Hippocampal formation (tissue), 2 donors: ENCODE measurements around the gene TNFRSF17.
"Not testable (repeated sequence)": the region's sequence is repeated elsewhere in the genome, so short reads cannot be mapped to it uniquely, and the experiment has no call there.

Experiments
- DNase-seq, 2 donors: peaks; one replicate each; lab custom pipeline; 2025; lab: John Stamatoyannopoulos, UW

Gene TNFRSF17

DNA sequence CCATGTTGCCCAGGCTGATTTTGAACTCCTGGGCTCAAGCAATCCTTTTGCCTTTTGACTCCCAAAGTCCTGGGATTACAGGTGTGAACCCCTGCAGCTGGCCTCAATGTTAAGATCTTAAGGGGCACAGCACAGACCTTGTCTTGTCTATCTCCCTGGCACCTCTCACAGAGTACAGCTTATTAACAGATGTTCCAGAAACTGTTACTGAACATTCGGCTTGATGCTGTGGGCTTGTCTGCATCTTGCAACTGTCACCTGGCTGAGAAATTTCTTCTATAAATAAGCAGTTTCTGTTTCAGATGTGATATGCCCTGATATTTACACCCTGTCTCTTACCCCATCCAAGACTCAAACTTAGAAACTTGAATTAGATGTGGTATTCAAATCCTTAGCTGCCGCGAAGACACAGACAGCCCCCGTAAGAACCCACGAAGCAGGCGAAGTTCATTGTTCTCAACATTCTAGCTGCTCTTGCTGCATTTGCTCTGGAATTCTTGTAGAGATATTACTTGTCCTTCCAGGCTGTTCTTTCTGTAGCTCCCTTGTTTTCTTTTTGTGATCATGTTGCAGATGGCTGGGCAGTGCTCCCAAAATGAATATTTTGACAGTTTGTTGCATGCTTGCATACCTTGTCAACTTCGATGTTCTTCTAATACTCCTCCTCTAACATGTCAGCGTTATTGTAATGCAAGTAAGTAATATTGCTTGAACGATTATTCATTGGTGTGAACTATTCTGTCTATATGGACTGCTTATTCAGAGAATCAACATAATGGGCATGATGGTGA is at the start of gene TNFRSF17:
TSS of gene TNFRSF17 (plus strand) at position 450 of the 791 bp plus-strand sequence. CDS start at position 565, 115 bp downstream.
- no peak for DNase-seq

DNA sequence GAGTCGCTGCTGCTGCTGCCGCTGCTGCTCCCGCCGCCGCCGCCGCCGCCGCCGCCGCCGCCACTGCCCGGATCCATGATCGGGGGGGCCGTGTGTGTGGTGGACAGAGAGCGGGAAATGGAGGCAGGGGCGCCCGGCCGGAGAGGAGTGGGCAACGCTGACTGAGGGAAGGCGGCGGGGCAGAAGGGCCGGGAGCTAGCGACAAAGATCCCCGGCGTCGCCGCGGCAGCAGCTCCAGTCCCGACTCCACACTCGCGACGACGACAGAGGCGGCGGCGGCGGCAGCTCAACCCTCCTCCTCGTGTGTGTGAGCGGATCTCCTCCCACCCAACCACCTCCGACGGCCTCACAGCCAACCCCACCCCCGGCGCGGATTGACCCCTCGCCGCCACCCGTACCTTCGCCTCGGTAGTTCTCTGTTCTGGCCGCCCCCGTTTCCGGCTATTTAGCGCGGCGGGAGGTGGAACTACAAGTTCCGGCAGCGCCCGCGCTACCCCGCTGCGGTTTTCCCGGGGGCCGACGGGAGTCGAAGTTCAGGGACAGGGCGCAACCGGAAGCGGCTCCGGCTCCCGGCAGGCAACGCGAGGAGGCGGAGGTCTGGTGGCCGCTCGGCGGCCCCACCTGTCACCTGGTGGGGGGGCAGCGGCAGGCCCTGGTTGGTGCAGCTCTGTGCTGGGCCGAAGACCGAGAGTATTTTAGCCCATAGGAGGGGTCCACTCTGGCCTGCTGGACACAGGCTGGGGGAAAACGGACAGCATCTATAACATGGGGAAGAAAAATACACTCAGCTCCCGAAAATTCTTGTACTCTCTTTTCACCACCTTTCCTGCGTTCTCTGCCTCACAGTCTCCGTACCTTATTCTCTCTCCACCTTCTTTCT is 49.1 kb upstream of the TNFRSF17 start, which contains the start of gene GSPT1:
TSS of gene GSPT1 (minus strand) at position 313 of the 880 bp plus-strand sequence. CDS start at position 77, 236 bp downstream.
- DNase-seq: peak; percentile 95 to 97

DNA sequence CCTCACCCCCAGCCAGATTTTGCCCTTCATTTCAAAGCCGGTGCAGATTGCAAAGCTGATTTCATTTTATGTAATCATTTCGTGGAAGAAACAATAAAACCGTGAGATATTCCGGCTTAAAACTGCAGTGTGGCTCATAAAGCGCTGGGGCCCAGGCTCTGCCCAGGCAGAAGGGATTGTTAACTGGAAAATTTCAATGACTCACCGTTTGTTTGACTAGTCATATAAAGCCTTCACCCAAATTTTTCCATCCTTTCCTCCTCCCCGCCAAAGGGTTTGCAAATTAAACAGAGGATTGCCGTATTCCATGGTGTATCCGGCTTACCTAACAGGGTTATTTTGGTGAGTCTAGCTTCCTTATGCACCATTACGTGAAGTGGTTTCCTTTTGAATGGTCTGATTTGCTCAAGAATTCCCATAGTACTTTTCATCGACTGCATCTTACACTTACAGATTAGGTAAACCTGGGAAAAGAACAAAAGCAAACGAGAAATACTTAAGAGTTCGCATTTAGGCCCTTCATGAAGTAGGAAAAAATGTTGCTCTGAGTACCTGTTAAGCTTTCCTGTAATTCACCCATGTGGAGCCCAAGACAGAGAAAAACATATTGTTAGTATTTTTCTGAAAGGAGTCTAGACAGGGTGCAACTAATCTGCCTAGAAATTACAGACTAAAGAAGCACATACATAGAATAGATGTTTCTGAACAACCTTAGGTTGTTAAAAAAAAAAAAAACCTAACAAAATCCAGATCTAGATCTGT is 48.3 kb upstream of the TNFRSF17 start:
- no peak for DNase-seq

DNA sequence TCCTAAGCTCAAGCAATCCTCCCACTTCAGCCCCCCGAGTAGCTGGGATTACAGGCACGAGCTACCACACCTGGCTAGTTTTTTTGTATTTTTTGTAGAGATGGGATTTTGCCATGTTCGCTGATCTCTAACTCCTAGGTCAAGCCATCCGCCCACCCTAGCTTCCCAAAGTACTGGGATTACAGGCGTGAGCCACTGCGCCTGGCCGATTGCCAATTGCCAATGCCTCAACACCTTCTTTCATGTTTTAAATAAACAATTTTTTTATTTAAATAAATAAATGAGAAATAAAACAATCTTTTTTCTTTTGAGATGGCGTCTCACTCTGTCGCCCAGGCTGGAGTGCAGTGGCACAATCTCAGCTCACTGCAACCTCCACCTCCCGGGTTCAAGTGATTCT is 41.0 kb upstream of the TNFRSF17 start:
- DNase-seq: not testable (repeated sequence)

DNA sequence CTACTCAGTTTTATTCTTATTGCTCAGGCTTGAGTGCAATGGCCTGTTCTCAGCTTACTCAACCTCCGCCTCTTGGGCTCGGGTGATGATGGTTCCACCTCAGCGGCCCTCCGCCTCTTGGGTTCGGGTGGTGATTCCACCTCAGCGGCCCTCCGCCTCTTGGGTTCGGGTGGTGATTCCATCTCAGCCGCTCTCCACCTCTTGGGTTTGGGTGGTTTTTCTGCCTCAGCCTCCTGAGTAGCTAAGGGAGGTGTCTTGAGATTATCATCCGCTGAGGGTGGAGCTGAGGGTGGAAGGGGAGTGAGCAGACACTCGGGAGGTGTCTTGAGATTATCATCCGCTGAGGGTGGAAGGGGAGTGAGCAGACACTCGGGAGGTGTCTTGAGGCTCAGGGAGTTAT is 37.7 kb upstream of the TNFRSF17 start:
- DNase-seq: not testable (repeated sequence)

DNA sequence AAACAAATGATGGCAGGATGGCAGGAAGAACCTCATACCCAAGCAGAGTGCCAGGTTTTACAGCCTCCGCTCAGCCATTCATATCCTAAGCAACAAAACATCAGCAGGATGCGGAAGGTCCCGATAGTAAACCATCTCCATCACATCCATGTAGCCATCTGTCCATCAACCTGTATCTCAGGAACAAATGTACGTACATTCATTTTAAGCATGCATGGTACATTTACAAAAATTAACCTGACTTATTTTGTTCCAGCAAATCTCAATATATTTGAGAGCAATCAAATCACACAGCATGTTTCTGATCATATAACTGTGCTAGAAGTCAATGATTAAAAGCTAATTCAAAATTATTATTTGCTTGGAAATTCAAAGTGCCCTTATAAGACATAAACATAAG is 23.1 kb upstream of the TNFRSF17 start, which contains the start of gene NPIPB2:
TSS of gene NPIPB2 (minus strand) at position 101 of the 400 bp plus-strand sequence. CDS start at position 101, 0 bp downstream.
- not testable (repeated sequence) for DNase-seq

DNA sequence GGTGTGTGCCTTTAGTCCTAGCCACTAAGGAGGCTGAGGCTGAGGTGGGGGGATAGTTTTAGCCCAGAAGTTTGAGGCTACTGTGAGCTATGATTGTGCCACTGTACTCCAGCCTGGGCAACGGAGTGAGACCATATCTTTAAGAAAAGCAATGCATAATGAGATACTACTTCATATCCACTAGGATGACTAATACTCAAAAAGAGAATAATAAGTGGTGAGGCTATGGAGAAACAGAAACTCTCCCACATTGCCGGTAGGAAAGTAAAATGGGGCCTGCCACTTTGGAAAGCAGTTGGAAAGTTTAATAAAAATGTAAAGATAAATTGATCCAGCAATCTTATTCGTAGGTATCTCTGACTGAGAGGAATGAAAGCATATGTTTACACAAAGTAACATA is 18.6 kb upstream of the TNFRSF17 start:
- DNase-seq: no peak

DNA sequence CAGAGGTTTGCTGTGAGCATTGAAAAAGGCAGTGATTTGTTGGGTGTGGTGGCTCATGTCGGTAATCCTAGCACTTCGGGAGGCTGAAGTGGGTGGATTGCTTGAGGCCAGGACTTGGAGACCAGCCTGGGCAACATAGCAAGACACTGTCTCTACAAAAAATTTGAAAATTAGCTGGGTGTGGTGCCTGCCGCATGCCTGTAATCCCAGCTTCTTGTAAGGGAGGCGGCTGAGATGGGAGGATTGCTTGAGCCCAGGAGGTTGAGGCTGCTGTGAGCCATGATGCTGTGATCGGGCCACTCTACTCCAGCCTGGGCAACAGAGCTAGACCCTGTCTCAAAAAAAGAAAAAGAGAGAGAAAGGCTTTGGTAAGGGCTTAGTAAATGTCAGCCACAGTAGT is 16.2 kb upstream of the TNFRSF17 start:
- DNase-seq: no peak

DNA sequence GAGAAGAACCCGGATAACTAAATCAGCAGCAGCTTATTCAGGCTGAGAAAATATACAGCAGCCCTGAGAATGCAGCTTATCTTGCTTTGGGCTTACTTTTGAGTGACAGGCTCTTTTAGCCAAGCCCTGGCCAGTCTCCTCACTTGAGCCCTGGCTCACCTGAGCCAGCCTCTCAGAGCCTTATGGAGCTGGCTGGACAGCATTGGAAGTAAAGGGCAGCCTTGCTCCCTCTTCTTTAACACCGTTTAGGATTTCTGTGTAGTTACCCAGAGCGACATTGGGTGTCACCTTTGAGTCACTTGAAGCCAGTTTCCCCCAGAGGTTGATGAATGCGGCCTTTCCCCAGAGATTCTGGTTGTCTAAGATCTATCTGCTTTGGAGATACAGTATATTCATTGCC is 15.5 kb upstream of the TNFRSF17 start:
- DNase-seq: peak; percentile 23 to 71

DNA sequence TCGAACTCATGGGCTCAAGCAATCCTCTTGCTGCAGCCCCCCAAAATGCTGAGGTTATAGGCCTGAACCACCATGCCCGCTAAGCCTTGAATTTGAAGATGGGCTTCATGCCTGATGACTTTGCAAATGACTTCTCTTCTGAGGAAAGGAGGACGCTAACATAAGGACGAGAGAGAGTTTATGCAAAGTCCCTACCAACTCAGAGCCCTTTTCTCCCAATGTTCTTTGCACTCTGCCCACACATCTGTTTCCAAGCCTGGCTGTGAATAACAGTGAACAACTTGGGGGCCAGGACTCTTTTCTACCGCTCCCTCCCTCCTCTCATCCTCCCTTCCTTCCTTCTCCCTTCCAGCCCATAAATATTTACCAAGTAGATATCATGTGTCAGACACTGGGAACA is 14.6 kb upstream of the TNFRSF17 start:
- no peak for DNase-seq

DNA sequence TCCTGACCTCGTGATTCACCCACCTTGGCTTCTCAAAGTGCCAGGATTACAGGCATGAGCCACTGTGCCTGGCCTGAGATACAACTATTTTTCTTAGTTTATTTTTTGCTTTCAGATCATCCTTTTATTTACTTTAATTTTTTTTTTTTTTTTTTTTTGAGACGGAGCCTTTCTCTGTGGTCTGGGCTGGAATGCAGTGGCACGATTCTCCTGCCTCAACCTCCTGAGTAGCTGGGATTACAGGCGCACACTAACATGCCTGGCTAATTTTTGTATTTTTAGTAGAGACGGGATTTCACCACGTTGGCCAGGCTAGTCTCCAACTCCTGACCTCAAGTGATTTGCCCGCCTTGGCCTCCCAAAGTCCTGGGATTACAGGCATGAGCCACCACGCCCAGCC is 11.4 kb upstream of the TNFRSF17 start:
- DNase-seq: not testable (repeated sequence)

DNA sequence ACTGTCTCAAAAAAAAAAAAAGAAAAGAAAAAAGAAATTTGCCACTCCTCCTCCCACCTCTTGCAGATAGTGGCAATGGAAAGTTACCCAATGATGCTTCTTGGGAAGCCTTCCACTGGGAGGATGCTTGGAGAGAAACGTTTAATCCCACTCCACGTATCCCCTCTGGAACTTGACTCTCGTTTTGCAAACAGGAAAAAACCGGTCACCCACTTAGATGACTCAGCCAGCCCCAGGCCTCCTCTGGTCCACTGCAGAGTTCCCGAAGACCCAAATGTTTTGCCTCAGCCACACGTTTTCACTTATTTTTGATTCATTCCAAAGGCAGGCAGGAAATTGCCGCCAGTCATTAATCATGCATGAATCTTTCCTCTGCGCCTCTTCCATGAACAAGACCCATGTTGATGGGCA is 9.3 kb upstream of the TNFRSF17 start:
- no peak for DNase-seq

DNA sequence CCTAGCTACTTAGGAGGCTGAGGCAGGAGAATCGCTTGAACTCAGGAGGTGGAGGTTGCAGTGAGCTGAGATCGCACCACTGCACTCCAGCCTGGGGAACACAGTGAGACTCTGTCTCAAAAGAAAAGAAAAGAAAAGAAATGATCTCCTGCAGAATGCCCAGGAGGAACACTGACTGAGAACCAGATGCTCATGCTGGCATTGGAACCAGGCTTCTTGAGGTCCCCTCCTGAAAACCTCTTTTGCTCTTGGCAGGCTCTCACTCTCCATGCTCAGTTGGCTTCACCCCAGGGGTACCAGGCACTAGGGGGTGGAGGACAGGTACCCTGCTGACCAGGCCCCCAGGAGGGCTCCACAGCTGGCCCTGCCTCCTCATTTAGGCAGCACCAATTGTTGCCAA is 8.5 kb upstream of the TNFRSF17 start:
- no peak for DNase-seq

DNA sequence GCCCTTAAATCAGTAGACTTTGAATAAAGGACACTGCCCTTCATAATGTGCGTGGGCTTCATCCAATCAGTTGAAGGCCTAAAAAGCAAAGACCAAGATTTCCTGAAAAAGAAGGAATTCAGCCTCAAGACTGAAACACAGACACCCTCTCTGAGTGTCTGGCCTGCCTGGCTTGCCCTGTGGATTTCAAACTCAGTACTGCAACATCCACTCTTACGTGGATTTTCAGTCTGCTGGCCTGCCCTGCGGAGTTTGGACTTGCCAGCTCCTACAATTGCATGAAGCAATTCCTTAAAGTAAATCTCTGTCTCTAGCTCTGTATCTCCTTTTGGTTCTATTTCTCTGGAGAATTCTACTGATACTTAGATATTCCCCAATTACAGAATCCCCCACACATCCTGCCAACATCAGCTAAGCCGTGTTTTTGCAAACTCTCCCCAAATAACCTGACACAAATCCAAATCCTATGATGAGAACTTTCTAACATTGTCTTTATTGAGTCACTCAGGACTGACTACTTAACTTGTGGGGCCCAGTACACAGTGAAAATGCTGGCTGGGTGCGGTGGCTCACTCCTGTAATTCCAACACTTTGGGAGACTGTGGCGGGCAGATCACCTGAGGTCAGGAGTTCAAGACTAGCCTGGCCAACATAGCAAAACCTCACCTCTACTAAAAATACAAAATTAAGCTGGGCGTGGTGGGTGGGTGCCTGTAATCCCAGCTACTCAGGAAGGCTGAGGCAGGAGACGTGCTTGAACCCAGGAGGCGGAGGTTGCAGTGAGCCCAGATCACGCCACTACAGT is 7.2 kb upstream of the TNFRSF17 start:
- no peak for DNase-seq

DNA sequence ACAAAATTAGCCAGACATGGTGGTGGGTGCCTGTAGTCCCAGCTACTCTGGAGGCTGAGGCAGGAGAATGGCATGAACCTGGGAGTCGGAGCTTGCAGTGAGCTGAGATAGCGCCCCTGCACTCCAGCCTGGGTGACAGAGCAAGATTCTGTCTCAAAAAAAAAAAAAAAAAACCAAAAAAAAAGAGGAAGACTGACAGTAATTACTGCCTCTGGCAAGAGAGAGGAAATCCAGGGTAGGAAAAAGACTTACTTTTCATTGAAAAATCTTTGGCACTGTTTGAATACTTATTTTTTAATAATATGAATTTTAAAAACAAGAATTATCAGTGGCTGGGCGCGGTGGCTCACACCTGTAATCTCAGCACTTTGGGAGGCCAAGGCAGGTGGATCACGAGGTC is 2.6 kb upstream of the TNFRSF17 start:
- DNase-seq: not testable (repeated sequence)

DNA sequence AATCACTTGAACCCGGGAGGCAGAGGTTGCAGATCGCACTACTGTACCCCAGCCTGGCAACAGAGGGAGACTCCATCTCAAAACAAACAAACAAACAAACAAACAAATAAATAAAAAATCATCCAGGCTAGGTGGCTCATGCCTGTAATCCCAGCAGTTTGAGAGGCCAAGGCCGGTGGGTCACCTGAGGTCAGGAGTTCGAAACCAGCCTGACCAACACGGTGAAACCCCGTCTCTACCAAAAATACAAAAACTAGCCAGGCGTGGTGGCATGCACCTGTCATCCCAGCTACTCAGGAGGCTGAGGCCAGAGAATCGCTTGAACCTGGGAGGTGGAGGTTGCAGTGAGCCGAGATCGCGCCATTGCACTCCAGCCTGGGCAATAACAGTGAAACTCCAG is 2.0 kb upstream of the TNFRSF17 start:
- not testable (repeated sequence) for DNase-seq

DNA sequence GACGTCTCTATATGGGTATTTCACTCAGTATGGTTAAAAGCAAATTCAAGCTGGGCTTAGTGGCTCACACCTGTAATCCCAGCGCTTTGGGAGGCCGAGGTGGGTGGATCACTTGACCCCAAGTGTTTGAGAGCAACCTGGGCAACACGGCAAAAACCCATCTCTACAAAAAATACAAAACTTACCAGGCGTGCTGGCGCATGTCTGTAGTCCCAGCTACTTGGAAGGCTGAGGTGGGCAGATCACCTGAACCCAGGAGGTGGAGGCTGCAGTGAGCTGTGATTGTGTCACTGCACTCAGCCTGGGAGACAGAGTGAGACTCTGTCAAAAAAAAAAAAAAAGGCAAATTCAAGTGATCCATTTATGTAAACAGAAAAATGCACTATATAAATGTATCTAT is 1.3 kb upstream of the TNFRSF17 start:
- no peak for DNase-seq

DNA sequence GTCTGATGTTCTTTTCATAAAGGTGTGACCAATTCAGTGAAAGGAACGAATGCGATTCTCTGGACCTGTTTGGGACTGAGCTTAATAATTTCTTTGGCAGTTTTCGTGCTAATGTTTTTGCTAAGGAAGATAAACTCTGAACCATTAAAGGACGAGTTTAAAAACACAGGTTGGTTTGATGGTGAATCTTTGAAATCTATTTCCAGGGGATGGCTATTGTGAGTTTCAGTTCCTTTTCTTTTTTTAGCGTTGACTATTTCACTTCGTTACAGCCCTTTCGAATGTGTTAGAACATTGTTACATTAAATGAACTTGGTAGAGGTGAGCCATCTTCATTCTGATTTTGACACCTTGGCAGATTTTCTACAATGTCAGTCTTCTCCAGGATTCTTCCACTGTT is 1.2 kb downstream of the TNFRSF17 start:
- DNase-seq: no peak

DNA sequence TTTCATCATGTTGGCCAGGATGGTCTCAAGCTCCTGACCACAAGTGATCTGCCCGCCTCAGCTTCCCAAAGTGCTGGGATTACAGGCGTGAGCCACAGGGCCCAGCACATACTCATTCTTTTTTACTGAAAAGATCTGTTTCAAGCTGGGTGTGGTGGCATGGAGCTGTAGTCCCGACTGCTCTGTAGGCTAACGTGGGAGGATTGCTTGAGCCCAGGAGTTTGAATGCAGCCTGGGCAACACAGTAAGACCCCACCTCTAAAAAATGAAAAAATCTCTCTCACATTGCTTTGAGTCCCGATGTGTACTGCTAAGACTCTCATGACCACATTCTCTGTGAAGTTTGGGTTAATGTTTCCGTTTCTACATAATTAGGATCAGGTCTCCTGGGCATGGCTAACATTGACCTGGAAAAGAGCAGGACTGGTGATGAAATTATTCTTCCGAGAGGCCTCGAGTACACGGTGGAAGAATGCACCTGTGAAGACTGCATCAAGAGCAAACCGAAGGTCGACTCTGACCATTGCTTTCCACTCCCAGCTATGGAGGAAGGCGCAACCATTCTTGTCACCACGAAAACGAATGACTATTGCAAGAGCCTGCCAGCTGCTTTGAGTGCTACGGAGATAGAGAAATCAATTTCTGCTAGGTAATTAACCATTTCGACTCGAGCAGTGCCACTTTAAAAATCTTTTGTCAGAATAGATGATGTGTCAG is 2.3 kb downstream of the TNFRSF17 start:
- no peak for DNase-seq

DNA sequence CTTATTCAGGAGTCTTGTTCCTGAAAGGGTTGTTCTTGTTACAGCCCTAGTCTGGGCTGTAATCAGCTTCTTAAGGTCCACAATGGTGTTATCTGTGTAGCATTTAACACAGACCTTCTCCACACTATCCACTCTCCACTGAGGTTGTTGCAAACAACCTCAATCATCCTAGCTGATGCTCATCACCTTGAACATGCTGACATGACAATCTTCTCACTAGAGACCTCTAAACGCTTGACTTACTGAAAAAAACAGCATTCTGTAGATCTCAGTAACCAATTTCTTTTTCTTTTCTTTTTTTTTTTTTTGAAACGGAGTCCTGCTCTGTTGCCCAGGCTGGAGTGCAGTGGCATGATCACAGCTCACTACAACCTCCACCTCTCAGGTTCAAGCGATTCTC is 3.6 kb downstream of the TNFRSF17 start:
- DNase-seq: no peak
